H1 (cell line): ENCODE results near the gene NTN5. TPM values are rescaled to one million over a fixed set of nuclear protein-coding genes. Genes with fewer than 3 reads are reported as not detected.
A peak's percentile ranks its signal among the peaks of the same experiment; 100 is the strongest.

Experiments
- CTCF ChIA-PET: fragments of 300-600 bp; sonication (Branson Sonifier 250); formaldehyde crosslinking; loops from one replicate; lab custom pipeline; 2021; ENCODE audit not compliant: partially characterized antibody; lab: Charles Lee
- POLR2A ChIA-PET: fragments of 300-600 bp; sonication (Branson Sonifier 250); formaldehyde crosslinking; loops from one replicate; lab custom pipeline; 2021; ENCODE audit warnings: inconsistent platforms; ENCODE audit not compliant: partially characterized antibody; lab: Charles Lee
- DNase-seq, 2 experiments: peaks; one replicate each; pipeline versions ENCODE4 v3.0.0 to v3.0.0-alpha.2; 2010 to 2022; ENCODE audit warnings: low spot score in 2 of 2, low read depth in 1 of 2, mixed read lengths in 1 of 2
- FAIRE-seq: peaks from 2 replicates; lab custom pipeline; 2011; peaks lifted over from hg19 to GRCh38; lab: Jason Lieb, UNC
- H2AFZ ChIP-seq: 2 replicates; pipeline ENCODE4 v1.8.1; 2012; ENCODE audit warnings: low read length, inconsistent platforms
- H2AK5ac ChIP-seq: 2 replicates; pipeline ENCODE4 v1.6.1; 2013; ENCODE audit warnings: low read depth, low read length
- H2BK120ac ChIP-seq: replicated peaks from 2 replicates; pipeline ENCODE3; 2013; ENCODE audit warnings: low read depth, low read length, inconsistent platforms
- H2BK12ac ChIP-seq: 2 replicates; pipeline ENCODE4 v1.6.1; 2013; ENCODE audit warnings: low read depth, low read length
- H2BK15ac ChIP-seq: 2 replicates; pipeline ENCODE4 v1.6.1; 2013; ENCODE audit warnings: low read length
- H2BK20ac ChIP-seq: 2 replicates; pipeline ENCODE4 v1.6.1; 2013; ENCODE audit warnings: low read length
- H2BK5ac ChIP-seq: 2 replicates; pipeline ENCODE4 v1.6.1; 2013; ENCODE audit warnings: low read depth, low read length
- H3K14ac ChIP-seq: 2 replicates; pipeline ENCODE4 v1.6.1; 2013; ENCODE audit warnings: inconsistent platforms; ENCODE audit not compliant: insufficient read length
- H3K18ac ChIP-seq: 2 replicates; pipeline ENCODE4 v1.6.1; 2013; ENCODE audit warnings: low read length; ENCODE audit errors: extremely low read depth
- H3K23ac ChIP-seq: 2 replicates; pipeline ENCODE4 v1.6.1; 2013; ENCODE audit warnings: inconsistent platforms; ENCODE audit not compliant: insufficient read length
- H3K23me2 ChIP-seq: 2 replicates; pipeline ENCODE4 v1.6.1; 2013; ENCODE audit warnings: low read depth, low read length
- H3K27ac ChIP-seq: 2 replicates; pipeline ENCODE4 v1.6.1; 2011; ENCODE audit warnings: low read depth, low read length, inconsistent platforms
- H3K27me3 ChIP-seq, 4 experiments: replicated peaks in 1 of 4; 1 replicate in 1 of 4; 2 replicates in 3 of 4; pipeline versions ENCODE4 v1.6.1 to v1.8.1; 2011 to 2013; ENCODE audit warnings: low read length in 3 of 4, mild to moderate bottlenecking in 3 of 4, inconsistent platforms in 2 of 4, mixed read lengths in 2 of 4, moderate library complexity in 1 of 4; ENCODE audit not compliant: control insufficient read depth in 3 of 4, insufficient read depth in 3 of 4; ENCODE audit errors: extremely low read depth in 1 of 4
- H3K36me3 ChIP-seq, 4 experiments: 2 replicates each; pipeline versions ENCODE4 v1.6.1 to v1.8.1; 2011 to 2013; ENCODE audit warnings: mild to moderate bottlenecking in 4 of 4, low read length in 3 of 4, moderate library complexity in 2 of 4, control low read depth in 1 of 4, inconsistent platforms in 1 of 4; ENCODE audit not compliant: insufficient read depth in 4 of 4, control insufficient read depth in 2 of 4
- H3K4ac ChIP-seq: replicated peaks from 2 replicates; pipeline ENCODE3; 2013; ENCODE audit warnings: low read length, low read depth, mixed read lengths, inconsistent platforms; ENCODE audit not compliant: insufficient read length
- H3K4me1 ChIP-seq, 4 experiments: replicated peaks in 1 of 4; 1 replicate in 1 of 4; 2 replicates in 3 of 4; pipeline versions ENCODE4 v1.6.1 to v1.8.1; 2011 to 2013; ENCODE audit warnings: low read length in 3 of 4, inconsistent platforms in 2 of 4, mixed read lengths in 1 of 4; ENCODE audit not compliant: insufficient read depth in 4 of 4, control insufficient read depth in 3 of 4
- H3K4me2 ChIP-seq, 2 experiments: 2 replicates each; pipeline versions ENCODE4 v1.6.1 to v1.8.1; 2011 to 2013; ENCODE audit warnings: low read depth in 2 of 2, low read length in 2 of 2, control low read depth in 1 of 2, inconsistent platforms in 1 of 2, mild to moderate bottlenecking in 1 of 2; ENCODE audit not compliant: insufficient read depth in 1 of 2
- H3K4me3 ChIP-seq, 4 experiments: fragments of 200-600, 300-600 bp in 1 of 4; sonication (generic), shearing (Covaris generic), sonication (Bioruptor Twin) in 1 of 4; 2 replicates each; pipeline versions ENCODE4 v1.5.1 to v1.8.1; 2011 to 2016; ENCODE audit warnings: low read length in 4 of 4, low read depth in 3 of 4, control low read depth in 2 of 4, inconsistent platforms in 2 of 4, mild to moderate bottlenecking in 2 of 4, mixed read lengths in 1 of 4, moderate library complexity in 1 of 4; ENCODE audit not compliant: insufficient read depth in 2 of 4; ENCODE audit errors: extremely low read depth in 1 of 4
- H3K56ac ChIP-seq: replicated peaks from 2 replicates; pipeline ENCODE3; 2013; ENCODE audit warnings: low read depth, mild to moderate bottlenecking, mixed read lengths, low read length, inconsistent platforms; ENCODE audit not compliant: insufficient read length
- H3K79me1 ChIP-seq: 2 replicates; pipeline ENCODE4 v1.6.1; 2013; ENCODE audit warnings: low read depth, low read length, control low read depth
- H3K79me2 ChIP-seq, 2 experiments: 2 replicates each; pipeline versions ENCODE4 v1.6.1 to v1.8.1; 2012 to 2013; ENCODE audit warnings: low read length in 2 of 2, mild to moderate bottlenecking in 2 of 2, inconsistent platforms in 1 of 2; ENCODE audit not compliant: insufficient read depth in 2 of 2, control insufficient read depth in 1 of 2
- H3K9ac ChIP-seq, 4 experiments: replicated peaks in 1 of 4; 1 replicate in 1 of 4; 2 replicates in 3 of 4; pipeline versions ENCODE4 v1.6.1 to v1.8.1; 2011 to 2013; ENCODE audit warnings: low read depth in 3 of 4, low read length in 3 of 4, control low read depth in 2 of 4, mild to moderate bottlenecking in 2 of 4, moderate library complexity in 2 of 4, inconsistent platforms in 1 of 4; ENCODE audit errors: extremely low read depth in 1 of 4
- H3K9me3 ChIP-seq, 2 experiments: 2 replicates each; pipeline versions ENCODE4 v1.6.1 to v1.8.1; 2012 to 2013; ENCODE audit warnings: mild to moderate bottlenecking in 2 of 2, moderate library complexity in 2 of 2, control low read depth in 1 of 2, inconsistent platforms in 1 of 2, low read depth in 1 of 2, low read length in 1 of 2, mixed read lengths in 1 of 2; ENCODE audit not compliant: insufficient read depth in 2 of 2
- H4K20me1 ChIP-seq, 2 experiments: replicated peaks in 1 of 2; 2 replicates each; pipeline versions ENCODE3 to v1.8.1; 2011 to 2013; ENCODE audit warnings: inconsistent platforms in 2 of 2, low read length in 2 of 2, mild to moderate bottlenecking in 1 of 2; ENCODE audit not compliant: insufficient read depth in 2 of 2, control insufficient read depth in 1 of 2
- H4K5ac ChIP-seq: 2 replicates; pipeline ENCODE4 v1.6.1; 2013; ENCODE audit warnings: low read length, low read depth, mixed read lengths, inconsistent platforms; ENCODE audit not compliant: insufficient read length
- H4K8ac ChIP-seq: 2 replicates; pipeline ENCODE4 v1.8.0; 2013; ENCODE audit warnings: mild to moderate bottlenecking, moderate library complexity, low read length, inconsistent platforms; ENCODE audit not compliant: insufficient read depth; ENCODE audit errors: extremely low read depth
- H4K91ac ChIP-seq: replicated peaks from 2 replicates; pipeline ENCODE3; 2013; ENCODE audit warnings: low read length, mixed read lengths, inconsistent platforms; ENCODE audit not compliant: insufficient read length
- WGBS, 2 experiments: shearing (Covaris generic) in 1 of 2; methylation state at CpG; one replicate each; pipeline versions ENCODE4 v1.1.6 to v1.1.7; 2013 to 2015; ENCODE audit warnings: low lambda C conversion rate in 2 of 2, mixed read lengths in 2 of 2, inconsistent platforms in 1 of 2, low coverage in 1 of 2, missing lambda C conversion rate in 1 of 2; ENCODE audit not compliant: insufficient replicate concordance in 2 of 2, insufficient coverage in 1 of 2, insufficient read length in 1 of 2; ENCODE audit errors: extremely low coverage in 1 of 2, missing lambda C conversion rate in 1 of 2; 5-methylcytosine and 5-hydroxymethylcytosine counted together
- polyA plus RNA-seq, 7 experiments: library from polyadenylated mRNA; depleted of rRNA in 3 of 7; stranded (reverse) in 5 of 7; unstranded in 2 of 7; fragments of >200 nt in 5 of 7; fragments of 200-250 nt in 2 of 7; gene quantifications; 1 replicate in 5 of 7; 2 replicates in 1 of 7; 4 replicates in 1 of 7; pipeline versions ENCODE4 v1.2.1 to v1.2.3, GENCODE V29; 2011 to 2013; ENCODE audit warnings: missing spikeins in 2 of 7, mixed read lengths in 2 of 7
- total RNA-seq: library from RNA; stranded (reverse); fragmentation: NEBNext Ultra II Directional; extraction: Animal tissue kit (Norgen Biotek cat#: 25700); gene quantifications from 2 replicates; pipeline ENCODE4 v1.2.1, GENCODE V29; 2021

Gene NTN5
- total and polyA plus RNA-seq, 2 of the 8 experiments (the other 6 are each of a cell fraction or from before 2014, with no cell fraction given), result 0.47 to 0.85 TPM

GRCh38 chr19:48664476-48664875 is 8.3 kb downstream of the NTN5 start:
- Histone ChIP-seq H2AK5ac (no peak overlapping the region), H3K4me1 (0 out of 7 replicates have a peak, but pooled peaks cover 0 to 3% (median 0%) of the 10 kb centered on the region in 4 experiments), H3K18ac (no peak overlapping the region; the same call in 1 of the 2 replicates), H3K27me3 (no peaks in the 10 kb centered on the region; a peak in 1 of 7 replicates), H2AFZ (no peak overlapping the region), H2BK5ac (no peak overlapping the region), H3K27ac (no peak overlapping the region), H3K79me1 (no peaks in the 10 kb centered on the region), H2BK12ac (no peak overlapping the region), H4K20me1 (peaks cover 0 to 1% of the 10 kb centered on the region in 2 experiments), H3K56ac (no peak overlapping the region), H3K4ac (no peak overlapping the region), H3K14ac (no peak overlapping the region), H2BK15ac (no peak overlapping the region), H4K91ac (no peak overlapping the region), H3K9me3 (peaks cover 0 to 1% of the 10 kb centered on the region in 2 experiments; a peak in 2 of 4 replicates), H3K9ac (no peak overlapping the region), H4K8ac (no peak overlapping the region), H2BK120ac (no peak overlapping the region), H3K4me3 (no peak overlapping the region), H2BK20ac (no peak overlapping the region), H4K5ac (peak overlapping the region; percentile 41), H3K79me2 (no peaks in the 10 kb centered on the region; a peak in 1 of 4 replicates), H3K36me3 (no peaks in the 10 kb centered on the region), H3K4me2 (no peak overlapping the region), H3K23me2 (peaks cover 7% of the 10 kb centered on the region; the same call in 1 of the 2 replicates), H3K23ac (no peak overlapping the region)
- WGBS, 2 experiments, result 84% methylated on average over 14 of the region's 14 CpGs; no CpG with 5 or more reads in 1 of the 2 experiments
- DNase-seq (no peak), FAIRE-seq (no peak)
- ChIA-PET POLR2A (interaction anchor here (0.6 to 1.7 kb wide), 4 partner anchors 9 to 49 kb away, joined by 3 to 4 read pairs (median 4); partner anchors contain the start of gene NTN5), CTCF (interaction anchor here (0.7 to 5.4 kb wide), 7 partner anchors 11 to 178 kb away, joined by 3 to 32 read pairs (median 3); partner anchors contain the start of gene CA11)
